Measurements from ENCODE around the gene DYRK1B.
A peak's percentile ranks its signal among the peaks of the same experiment; 100 is the strongest.

The DYRK1B gene

GRCh38 chr19:39852882-39853281, 18.9 kb upstream of the DYRK1B start:
- no peak for DNase-seq

GRCh38 chr19:39850892-39851291, 16.9 kb upstream of the DYRK1B start:
- DNase-seq: no peak

GRCh38 chr19:39848392-39848791, 14.4 kb upstream of the DYRK1B start:
- DNase-seq: no peak

DNA sequence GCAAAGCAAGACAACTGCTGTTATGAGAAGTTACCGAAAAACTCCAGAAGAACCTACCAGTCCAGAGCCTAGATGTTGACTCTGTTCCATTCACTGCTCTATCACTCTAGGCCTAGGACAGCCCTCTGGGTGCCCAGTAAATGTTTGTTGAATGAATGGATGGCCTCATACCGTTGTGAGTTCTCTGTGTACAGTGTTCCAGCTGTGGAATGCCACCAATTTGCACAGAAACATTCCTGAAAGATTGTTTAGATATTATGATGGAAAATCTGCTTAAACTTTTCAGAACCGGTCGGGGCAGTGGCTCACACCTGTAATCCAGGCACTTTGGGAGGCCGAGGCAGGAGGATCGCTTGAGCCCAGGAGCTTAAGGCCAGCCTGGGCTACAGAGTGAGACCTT, 13.6 kb upstream of the DYRK1B start:
- no peak for DNase-seq

- DNase-seq: no peak
Measured at GRCh38 chr19:39846678-39847486, 12.9 kb upstream of the DYRK1B start.

- DNase-seq: peak; percentile 54
Measured at GRCh38 chr19:39845933-39846677, 12.1 kb upstream of the DYRK1B start, which contains the start of gene FBL. TSS of gene FBL (minus strand) at chr19:39846379. CDS start at chr19:39846300, 79 bp downstream.

GRCh38 chr19:39845584-39845932, 11.6 kb upstream of the DYRK1B start:
- DNase-seq: no peak

- no peak for DNase-seq
Measured at GRCh38 chr19:39845172-39845571, 11.2 kb upstream of the DYRK1B start.

DNA sequence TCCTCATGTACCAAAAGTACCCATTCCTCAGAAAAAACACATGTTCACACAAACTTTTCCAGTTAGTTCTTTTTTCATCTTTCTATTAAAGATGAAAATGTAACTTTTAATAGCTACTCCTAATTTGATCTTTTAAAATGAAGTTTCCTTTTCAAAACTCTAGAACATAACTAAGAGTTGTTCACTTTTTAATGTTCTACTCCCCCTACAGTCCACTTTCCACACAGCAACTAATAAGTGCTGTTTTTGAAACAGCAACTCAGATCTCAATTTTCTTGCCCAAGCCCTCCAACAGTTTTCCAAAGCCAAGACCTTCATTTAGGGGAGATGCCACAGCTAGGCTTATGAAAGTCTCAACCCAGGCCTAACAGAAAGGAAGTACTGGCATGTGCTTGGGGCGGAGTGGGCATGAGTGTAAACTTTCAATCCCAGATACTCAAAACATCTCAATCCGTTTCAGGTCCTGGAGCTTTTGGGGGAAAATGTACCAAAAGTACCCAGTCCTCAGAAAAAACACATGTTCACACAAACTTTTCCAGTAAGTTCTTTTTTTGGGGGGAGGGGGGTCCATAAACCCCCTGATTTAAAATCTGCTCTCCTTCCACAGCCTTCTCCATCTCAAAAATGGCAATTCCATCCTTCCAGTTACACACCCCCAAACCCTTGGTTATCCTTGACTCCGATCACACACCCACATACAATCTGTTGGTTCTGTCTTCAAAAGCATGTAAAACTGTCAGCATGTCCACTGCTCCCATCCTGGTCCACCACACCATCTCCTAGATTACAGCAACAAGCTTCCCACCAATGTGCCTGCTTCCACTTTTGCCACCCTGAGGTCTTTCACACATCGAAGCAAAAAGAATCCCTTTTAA, 10.2 kb upstream of the DYRK1B start:
- DNase-seq: no peak

DNA sequence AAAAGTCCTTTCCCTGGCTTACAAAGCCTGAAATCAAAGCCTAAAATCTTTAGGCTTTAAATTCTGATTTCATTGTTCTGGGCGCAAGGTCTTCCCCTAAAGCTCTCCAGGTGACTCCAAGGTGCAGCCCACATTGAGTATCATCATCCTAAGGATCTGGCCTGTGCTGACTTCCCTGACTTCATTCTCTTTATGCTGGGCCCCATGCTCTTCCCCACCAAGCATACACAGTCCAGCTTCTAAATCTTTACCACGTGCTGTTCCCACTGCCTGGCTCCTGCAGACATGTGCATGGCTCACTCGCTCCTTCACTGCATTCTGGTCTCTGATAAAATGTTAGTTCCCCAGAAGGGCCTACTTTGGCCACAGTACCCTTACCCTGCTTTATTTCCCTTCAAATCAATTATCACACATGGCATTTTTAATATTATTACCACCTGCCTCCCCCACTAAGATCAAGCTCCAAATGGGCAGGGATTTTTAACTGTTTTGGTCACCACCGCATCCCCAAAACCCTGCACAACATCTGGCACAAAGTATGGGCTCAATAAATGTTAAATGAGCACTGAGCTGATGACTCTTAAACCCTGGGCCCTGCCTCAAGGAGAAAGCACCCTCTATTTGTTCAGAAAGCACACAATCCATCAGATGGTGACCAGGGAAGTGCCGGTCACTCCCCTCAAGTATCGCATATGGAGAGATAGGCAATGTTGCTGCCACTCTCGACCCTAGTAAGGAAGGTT, 8.9 kb upstream of the DYRK1B start:
- no peak for DNase-seq

- no peak for DNase-seq
Measured at GRCh38 chr19:39841041-39841440, 7.1 kb upstream of the DYRK1B start.

DNA sequence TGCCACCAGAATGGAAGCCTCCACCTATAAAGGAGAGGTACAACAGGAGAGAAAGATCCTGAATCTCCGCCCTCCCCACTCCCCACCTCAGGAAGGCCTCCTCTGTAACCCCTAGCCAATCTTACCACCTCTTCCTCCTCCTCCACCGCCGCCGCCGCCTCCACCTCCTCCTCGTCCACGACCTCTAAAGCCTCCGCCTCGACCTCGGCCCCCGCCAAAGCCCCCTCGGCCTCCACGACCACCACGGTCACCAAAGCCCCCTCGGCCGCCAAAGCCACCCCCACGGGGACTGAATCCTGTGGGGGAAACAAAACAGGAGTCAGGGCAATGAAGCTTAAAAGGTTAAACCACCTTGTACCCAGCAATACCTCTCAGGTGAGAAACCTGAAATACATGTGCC, 6.5 kb upstream of the DYRK1B start:
- no peak for DNase-seq

GRCh38 chr19:39839678-39840327, 5.8 kb upstream of the DYRK1B start:
- DNase-seq: no peak

- no peak for DNase-seq
Measured at GRCh38 chr19:39838569-39838968, 4.6 kb upstream of the DYRK1B start.

DNA sequence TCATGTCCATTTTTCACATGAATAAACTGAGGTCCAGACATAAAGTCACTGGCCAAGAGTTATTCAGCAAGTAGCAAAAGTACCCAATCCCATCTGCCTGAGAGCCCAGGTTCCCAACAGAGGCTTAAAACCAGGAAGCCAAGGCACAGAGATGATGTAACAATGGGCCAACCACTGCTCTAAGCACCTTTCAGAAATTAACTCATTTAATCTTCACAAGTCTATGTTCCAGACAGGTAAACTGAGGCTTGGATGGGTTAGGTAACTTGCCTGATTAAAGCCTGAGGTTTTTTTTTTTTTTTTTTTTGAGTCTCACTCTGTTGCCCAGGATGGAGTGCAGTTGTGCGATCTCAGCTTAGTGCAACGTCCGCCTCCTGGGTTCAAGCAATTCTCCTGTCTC, 4.0 kb upstream of the DYRK1B start:
- no peak for DNase-seq

DNA sequence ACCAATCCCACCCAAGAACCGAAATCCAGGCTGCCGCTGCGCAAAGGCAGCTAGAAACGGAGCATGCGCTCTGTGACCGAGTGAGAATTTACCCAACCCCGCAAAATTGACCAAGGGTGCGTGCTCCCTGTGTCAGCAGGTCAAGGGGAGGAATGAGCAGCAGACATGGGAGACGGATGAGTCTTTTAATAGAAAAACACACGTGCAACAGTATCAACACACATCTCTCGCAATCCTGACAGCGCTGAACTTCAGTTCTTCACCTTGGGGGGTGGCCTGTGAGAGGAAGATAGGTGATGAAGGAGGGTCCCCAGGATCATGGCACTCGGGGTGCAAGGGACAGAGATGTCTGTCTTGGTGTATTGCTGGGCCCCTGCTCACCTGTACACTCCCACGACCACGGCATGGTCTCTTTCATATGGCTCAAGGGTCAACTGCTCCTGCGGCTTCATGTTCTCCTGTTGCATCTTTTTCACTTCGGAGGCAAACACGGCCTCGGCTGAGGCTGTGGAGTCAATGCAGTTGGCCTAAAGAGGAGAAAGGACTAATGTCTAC, 402 bp upstream of the DYRK1B start:
- DNase-seq: no peak

DNA sequence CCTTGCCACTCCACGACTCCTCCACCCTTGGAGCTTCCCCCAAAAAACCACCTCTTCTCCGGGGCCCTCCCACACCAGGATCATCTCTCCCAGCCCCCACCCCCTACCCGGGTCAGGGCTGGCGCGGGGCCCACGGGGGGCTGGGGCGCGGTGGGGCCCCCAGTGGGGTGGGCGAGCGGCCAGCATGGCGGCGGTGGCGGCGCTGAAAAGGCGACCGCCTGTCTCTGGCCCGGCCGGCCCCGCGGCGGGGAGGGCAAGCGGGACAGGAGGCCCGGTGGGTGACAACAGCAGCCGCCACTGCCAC, 850 bp downstream of the DYRK1B start:
- no peak for DNase-seq

DNA sequence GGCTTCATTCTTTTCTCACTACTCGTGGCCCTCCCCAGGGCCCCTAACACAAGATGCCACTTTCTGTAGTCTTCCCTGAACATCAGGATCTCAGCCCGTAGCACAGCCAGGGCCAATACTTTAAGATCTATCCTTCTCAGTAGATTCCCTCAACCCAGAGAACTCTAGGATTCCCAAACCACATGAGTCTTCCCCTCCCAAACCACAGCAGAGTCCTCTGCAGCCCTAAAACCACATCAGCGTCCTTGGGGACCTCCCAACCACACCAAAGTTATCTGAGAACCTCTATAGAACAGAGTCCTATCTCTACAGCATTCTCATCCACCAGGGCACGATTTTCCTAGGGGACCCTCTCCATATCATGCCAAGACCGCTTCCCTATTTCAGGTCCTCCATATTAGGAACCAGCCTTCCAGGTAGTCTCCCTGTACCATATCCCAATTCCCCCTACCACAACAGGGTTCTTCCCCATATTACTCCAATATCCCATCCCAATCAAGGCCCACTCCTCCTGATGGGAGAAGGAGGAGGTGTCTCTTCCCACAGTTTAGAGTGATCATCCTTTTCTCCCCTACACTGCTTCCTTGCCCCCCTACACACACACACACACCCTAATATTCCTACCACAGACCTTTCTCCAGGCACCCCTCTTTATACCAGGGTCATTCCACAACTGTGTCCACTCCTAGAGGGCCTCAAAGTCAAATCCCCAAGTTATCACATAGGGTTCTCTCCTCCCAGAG, 1.4 kb downstream of the DYRK1B start:
- DNase-seq: no peak

- no peak for DNase-seq
Measured at GRCh38 chr19:39831679-39832078, 2.3 kb downstream of the DYRK1B start.

GRCh38 chr19:39830847-39831246, 3.1 kb downstream of the DYRK1B start:
- no peak for DNase-seq

GRCh38 chr19:39830406-39830805, 3.6 kb downstream of the DYRK1B start:
- no peak for DNase-seq
